DND-41 (cell line): ENCODE measurements around the gene PYGO2.

Source experiments
- EZH2 ChIP-seq: IDR thresholded peaks from 3 replicates; pipeline ENCODE4 v1.6.1; 2012; ENCODE audit warnings: borderline replicate concordance, low read depth, mild to moderate bottlenecking, moderate library complexity, low read length, inconsistent platforms; ENCODE audit not compliant: severe bottlenecking
- TF ChIP-seq, protein P1 (sequence below): IDR thresholded peaks from 2 replicates; pipeline ENCODE4 v1.5.1; 2012; ENCODE audit warnings: borderline replicate concordance, low read length, moderate library complexity, mild to moderate bottlenecking; ENCODE audit not compliant: poor library complexity, severe bottlenecking; ENCODE audit errors: extremely low read depth

DNA sequence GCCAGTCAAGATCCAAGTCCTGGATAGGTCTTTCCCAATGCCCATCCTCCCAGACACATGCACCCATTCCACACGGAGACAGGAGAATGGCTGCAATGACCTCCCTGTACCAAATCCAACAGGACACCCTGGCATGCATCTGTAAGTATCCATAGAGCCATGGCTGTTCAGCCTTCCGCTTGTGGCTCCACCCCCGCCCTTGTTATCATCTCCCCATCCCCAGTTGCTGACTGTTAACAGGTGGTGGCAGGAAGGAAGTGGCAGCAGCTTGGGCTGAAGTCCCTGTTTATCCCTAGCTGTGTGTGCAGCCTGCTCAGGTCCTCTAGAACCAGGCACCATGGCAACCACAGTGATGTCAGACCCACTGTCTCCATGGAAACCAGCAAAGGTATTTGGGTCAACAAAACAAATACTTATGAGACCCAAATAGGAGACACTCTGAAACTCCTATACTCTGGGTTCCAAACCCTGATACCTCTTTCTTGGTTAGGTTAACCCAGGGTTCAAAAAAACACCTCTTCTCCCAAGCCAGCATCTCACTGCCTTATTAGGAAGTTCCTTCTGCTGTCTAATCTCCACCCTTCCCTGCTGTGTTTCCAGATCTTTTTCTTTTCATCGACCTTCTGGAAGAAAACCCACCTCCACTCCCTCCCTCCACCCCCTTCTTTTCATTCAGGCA lies 6.4 kb downstream of the PYGO2 start:
- TF ChIP-seq, protein P1, sequence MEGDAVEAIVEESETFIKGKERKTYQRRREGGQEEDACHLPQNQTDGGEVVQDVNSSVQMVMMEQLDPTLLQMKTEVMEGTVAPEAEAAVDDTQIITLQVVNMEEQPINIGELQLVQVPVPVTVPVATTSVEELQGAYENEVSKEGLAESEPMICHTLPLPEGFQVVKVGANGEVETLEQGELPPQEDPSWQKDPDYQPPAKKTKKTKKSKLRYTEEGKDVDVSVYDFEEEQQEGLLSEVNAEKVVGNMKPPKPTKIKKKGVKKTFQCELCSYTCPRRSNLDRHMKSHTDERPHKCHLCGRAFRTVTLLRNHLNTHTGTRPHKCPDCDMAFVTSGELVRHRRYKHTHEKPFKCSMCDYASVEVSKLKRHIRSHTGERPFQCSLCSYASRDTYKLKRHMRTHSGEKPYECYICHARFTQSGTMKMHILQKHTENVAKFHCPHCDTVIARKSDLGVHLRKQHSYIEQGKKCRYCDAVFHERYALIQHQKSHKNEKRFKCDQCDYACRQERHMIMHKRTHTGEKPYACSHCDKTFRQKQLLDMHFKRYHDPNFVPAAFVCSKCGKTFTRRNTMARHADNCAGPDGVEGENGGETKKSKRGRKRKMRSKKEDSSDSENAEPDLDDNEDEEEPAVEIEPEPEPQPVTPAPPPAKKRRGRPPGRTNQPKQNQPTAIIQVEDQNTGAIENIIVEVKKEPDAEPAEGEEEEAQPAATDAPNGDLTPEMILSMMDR, result no peak
- TF ChIP-seq EZH2, result no peak
